ENCODE results near the gene CDH2.
A peak's percentile ranks its signal among the peaks of the same experiment; 100 is the strongest.

The CDH2 gene

GRCh38 chr18:28079883-28080282 is 97.0 kb downstream of the CDH2 start:
- DNase-seq, result no peak

GRCh38 chr18:28078849-28079248 is 98.1 kb downstream of the CDH2 start:
- DNase-seq, result no peak

GRCh38 chr18:28078298-28078697 is 98.6 kb downstream of the CDH2 start:
- DNase-seq, result no peak

- DNase-seq, result no peak
Measured at GRCh38 chr18:28075501-28075900, 101.4 kb downstream of the CDH2 start.

- DNase-seq, result no peak
Measured at GRCh38 chr18:28074076-28074475, 102.9 kb downstream of the CDH2 start.

GRCh38 chr18:28073658-28074057 is 103.3 kb downstream of the CDH2 start:
- DNase-seq, result no peak

GRCh38 chr18:28071199-28071598 is 105.7 kb downstream of the CDH2 start:
- no peak for DNase-seq

- DNase-seq, result no peak
Measured at GRCh38 chr18:28068207-28068606, 108.7 kb downstream of the CDH2 start.

- DNase-seq, result no peak
Measured at GRCh38 chr18:28067346-28067745, 109.6 kb downstream of the CDH2 start.

- no peak for DNase-seq
Measured at GRCh38 chr18:28065793-28066186, 111.1 kb downstream of the CDH2 start.

- DNase-seq, result no peak
Measured at GRCh38 chr18:28065031-28065792, 111.7 kb downstream of the CDH2 start.

- no peak for DNase-seq
Measured at GRCh38 chr18:28063926-28064325, 113.0 kb downstream of the CDH2 start.

- no peak for DNase-seq
Measured at GRCh38 chr18:28063271-28063761, 113.6 kb downstream of the CDH2 start.

- no peak for DNase-seq
Measured at GRCh38 chr18:28062443-28062842, 114.5 kb downstream of the CDH2 start.

GRCh38 chr18:28059861-28060260 is 117.1 kb downstream of the CDH2 start:
- no peak for DNase-seq

- no peak for DNase-seq
Measured at GRCh38 chr18:28050545-28050944, 126.4 kb downstream of the CDH2 start.

- DNase-seq, result no peak
Measured at GRCh38 chr18:28048612-28049011, 128.3 kb downstream of the CDH2 start.

GRCh38 chr18:28045880-28046279 is 131.1 kb downstream of the CDH2 start:
- no peak for DNase-seq

- peak; percentile 89 for DNase-seq
Measured at GRCh38 chr18:28045176-28045810, 131.6 kb downstream of the CDH2 start.

GRCh38 chr18:28044036-28044435 is 132.9 kb downstream of the CDH2 start:
- no peak for DNase-seq

GRCh38 chr18:28043631-28044030 is 133.3 kb downstream of the CDH2 start:
- no peak for DNase-seq

- DNase-seq, result no peak
Measured at GRCh38 chr18:28041366-28041765, 135.6 kb downstream of the CDH2 start.

GRCh38 chr18:28040716-28041115 is 136.2 kb downstream of the CDH2 start:
- DNase-seq, result no peak

GRCh38 chr18:28040211-28040610 is 136.7 kb downstream of the CDH2 start:
- no peak for DNase-seq

- DNase-seq, result no peak
Measured at GRCh38 chr18:28039691-28040090, 137.2 kb downstream of the CDH2 start.
